HG03575 (cell line): ENCODE results near the gene TMEM235.

ENCODE experiments used
- ATAC-seq: cut with Tn5 transposase; IDR thresholded peaks from one replicate; pipeline ENCODE4 v1.9.1; 2021; ENCODE audit not compliant: unreplicated experiment, insufficient number of reproducible peaks, low FRiP score; ENCODE audit errors: extremely low read depth

Gene TMEM235

DNA sequence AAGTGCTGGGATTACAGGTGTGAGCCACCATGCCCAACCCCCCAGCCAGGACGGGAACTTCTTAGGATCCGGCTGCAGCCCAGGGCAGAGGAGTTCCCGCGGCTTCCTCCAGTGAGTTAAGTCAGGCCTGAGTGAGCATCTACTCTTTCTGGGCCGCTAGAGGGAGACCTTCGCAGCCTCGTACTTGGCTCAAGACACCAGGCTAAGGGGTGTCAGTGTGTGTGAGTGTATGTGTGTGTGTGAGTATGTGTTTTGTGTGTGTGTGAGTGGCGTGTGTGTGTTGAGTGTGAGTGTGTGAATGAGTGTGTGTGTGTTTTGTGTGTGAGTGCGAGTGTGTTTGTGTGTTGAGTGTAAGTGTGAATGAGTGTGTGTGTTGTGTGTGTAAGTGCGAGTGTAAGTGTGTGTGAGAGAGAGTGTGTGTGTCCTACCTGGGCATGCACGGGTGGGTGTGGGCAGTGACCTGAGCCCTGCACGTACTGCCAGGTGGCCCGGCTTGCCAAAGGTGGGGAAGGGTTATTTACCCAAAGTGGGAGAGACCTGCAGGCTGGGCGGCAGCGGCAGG, 58.5 kb downstream of the TMEM235 start:
- no peak for ATAC-seq
